ENCODE data around the gene BHLHA9.

BHLHA9 gene

DNA sequence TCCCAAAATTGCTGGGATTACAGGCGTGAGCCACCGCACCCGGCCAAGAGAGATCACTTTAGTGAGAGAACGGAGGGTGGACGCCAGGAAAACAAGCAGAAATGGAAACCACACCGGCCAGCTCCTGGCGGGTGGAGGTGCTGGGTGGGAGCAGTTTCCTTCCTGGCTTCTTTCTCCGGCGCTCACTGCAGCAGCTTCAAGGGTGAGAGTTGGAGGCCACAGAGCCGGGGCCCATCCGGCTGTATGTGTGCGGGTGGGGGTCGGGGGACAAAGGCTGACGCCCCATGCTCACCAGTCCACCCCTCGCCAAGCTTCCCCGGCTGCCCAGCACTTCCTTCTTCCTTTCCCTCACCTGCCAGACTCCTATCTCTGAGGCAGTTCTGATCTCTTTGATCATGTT lies 13.5 kb upstream of the BHLHA9 start:
- DNase-seq = no peak

- DNase-seq = no peak
These were observed 10.0 kb upstream of the BHLHA9 start for GRCh38 chr17:1260086-1260769.

GRCh38 chr17:1260770-1261161 lies 9.5 kb upstream of the BHLHA9 start:
- DNase-seq = no peak

GRCh38 chr17:1264196-1264595 lies 6.0 kb upstream of the BHLHA9 start:
- no peak for DNase-seq

- peak; percentile 82 for DNase-seq
These were observed 2.7 kb upstream of the BHLHA9 start for GRCh38 chr17:1267471-1267943.

GRCh38 chr17:1271030-1271423 lies 783 bp downstream of the BHLHA9 start:
- DNase-seq = no peak

GRCh38 chr17:1271441-1271840 lies 1.2 kb downstream of the BHLHA9 start:
- DNase-seq = no peak

GRCh38 chr17:1272701-1273100 lies 2.5 kb downstream of the BHLHA9 start:
- DNase-seq = no peak

- no peak for DNase-seq
These were observed 3.4 kb downstream of the BHLHA9 start for GRCh38 chr17:1273492-1274244.

DNA sequence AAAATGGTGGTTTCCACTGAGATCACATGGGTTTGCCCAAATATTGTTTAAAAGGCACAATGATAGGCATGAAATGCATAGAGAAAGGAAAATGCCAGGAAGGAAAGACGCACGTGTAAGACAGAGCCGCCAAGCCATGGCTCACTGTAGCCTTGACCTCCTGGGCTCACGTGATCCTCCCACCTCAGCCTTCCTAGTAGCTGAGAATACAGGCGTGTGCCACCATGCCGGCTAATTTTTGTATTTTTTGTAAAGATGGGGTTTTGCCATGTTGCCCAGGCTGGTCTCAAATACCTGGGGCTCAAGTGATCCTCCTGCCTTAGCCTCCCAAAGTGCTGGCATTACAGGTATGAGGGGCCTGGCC lies 4.0 kb downstream of the BHLHA9 start:
- no peak for DNase-seq

GRCh38 chr17:1275205-1275961 lies 5.1 kb downstream of the BHLHA9 start:
- no peak for DNase-seq

DNA sequence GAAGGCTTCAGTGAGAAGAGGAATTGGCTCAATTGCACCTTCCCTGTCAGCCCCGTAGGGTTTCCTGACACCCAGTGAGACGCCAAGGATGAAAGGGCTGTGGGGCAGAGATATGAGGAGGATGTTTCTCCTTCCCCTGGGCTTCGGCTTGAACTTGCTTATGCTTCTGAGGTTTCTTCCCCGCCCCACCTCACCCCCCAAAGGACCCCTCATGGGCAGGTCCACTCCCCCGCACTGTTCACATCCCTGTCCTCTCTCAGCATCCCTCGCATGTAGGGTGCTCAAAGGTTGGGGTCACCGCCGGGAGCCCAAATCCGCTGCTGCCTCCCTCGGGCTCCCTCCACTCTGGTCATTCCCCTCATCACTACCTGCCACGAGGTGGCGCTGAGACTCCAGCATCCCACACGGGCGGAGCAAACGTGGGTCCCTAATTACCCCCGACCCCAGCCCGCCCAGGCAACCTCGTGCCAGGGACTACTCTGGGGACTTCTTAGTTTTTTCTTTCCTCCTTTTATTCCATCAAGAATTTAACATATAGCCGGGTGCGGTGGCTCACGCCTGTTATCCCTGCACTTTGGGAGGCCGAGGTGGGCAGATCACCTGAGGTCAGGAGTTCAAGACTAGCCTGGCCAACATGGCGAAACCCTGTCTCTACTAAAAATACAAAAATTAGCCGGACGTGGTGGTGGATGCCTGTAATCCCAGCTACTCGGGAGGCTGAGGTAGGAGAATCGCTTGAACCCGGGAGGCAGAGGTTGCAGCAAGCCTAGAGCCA lies 5.9 kb downstream of the BHLHA9 start:
- DNase-seq = peak; percentile 75

GRCh38 chr17:1280652-1281051 lies 10.4 kb downstream of the BHLHA9 start:
- no peak for DNase-seq

DNA sequence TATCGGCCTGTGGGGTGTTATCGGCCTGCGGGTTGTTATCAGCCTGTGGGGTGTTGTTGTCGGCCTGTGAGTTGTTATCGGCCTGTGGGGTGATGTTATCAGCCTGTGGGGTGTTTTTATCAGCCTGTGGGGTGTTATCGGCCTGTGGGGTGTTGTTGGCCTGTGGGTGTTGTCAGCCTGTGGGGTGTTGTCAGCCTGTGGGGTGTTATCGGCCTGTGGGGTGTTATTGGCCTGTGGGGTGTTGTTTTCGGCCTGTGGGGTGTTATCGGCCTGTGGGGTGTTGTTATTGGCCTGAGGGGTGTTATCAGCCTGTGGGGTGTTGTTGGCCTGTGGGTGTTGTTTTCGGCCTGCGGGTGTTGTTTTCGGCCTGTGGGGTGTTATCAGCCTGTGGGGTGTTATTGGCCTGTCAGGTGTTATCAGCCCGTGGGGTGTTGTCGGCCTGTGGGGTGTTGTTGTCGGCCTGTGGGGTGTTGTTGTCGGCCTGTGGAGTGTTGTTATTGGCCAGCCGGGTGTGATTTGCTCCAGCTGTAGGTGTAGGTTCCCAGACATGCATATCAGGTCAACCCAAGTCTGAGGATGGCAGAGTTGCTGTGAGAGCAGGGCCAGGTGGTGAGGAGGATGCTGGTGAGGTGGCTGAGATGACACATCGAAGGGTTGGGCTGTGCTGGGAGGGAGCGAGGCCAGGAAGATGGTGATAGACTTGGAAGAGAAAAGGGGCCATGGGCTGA lies 16.3 kb downstream of the BHLHA9 start:
- no peak for DNase-seq

GRCh38 chr17:1289695-1290094 lies 19.5 kb downstream of the BHLHA9 start:
- DNase-seq = no peak

DNA sequence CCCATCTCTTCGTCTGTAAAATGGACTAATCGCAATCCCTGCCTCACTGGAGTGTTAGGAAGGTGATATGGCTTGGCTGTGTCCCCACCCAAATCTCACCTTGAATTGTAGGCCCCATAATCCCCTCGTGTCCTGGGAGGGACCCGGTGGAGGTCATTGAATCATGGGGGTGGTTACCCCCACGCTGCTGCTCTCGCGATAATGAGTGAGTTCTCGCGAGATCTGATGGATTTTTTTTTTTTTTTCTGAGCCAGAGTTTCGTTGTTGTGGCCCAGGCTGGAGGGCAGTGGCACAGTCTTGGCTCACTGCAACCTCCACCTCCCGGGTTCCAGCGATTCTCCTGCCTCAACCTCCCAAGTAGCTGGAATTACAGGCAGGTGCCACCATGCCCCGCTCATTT lies 20.4 kb downstream of the BHLHA9 start:
- DNase-seq = no peak

DNA sequence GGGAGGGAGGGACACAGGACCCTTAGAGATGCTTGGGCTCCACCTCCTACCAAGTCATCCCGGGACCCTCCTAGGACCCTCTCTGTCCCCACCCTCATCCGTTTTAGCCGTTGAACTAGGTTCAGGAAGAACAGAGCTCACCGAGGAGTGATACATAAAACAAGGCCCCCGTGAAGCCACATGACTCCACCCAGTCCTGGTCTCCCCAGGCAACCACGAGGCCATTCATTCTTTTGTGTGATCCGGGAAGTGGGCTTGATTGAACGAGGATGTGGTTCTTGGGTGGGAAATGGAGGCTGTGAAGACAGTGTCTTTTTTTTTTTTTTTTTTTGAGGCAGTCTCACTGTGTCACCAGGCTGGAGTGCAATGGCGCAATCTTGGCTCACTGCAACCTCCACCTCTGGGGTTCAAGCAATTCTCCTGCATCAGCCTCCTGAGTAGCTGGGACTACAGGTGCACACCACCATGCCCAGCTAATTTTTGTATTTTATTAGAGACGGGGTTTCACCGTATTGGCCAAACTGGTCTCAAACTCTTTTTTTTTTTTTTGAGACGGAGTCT lies 24.0 kb downstream of the BHLHA9 start:
- no peak for DNase-seq

DNA sequence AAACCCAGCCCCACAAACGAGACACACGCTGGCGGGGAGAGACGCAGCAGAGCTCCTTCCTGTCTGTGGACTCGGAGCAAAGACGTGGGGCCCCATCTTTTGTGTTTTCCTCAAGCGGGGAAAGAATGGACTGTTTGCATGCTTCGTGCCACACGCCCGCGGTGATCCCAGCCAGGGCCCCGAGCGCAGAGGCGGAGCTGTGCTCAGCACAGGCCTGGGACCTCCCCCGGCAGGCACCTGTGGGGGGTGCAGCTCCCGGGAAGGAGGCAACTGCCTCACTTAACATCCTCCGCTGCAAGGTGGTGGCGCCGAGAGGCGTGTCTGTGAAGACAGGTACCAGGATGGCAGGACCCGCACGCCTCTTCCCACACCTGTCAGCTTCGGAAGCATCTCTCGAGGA lies 28.4 kb downstream of the BHLHA9 start:
- no peak for DNase-seq

DNA sequence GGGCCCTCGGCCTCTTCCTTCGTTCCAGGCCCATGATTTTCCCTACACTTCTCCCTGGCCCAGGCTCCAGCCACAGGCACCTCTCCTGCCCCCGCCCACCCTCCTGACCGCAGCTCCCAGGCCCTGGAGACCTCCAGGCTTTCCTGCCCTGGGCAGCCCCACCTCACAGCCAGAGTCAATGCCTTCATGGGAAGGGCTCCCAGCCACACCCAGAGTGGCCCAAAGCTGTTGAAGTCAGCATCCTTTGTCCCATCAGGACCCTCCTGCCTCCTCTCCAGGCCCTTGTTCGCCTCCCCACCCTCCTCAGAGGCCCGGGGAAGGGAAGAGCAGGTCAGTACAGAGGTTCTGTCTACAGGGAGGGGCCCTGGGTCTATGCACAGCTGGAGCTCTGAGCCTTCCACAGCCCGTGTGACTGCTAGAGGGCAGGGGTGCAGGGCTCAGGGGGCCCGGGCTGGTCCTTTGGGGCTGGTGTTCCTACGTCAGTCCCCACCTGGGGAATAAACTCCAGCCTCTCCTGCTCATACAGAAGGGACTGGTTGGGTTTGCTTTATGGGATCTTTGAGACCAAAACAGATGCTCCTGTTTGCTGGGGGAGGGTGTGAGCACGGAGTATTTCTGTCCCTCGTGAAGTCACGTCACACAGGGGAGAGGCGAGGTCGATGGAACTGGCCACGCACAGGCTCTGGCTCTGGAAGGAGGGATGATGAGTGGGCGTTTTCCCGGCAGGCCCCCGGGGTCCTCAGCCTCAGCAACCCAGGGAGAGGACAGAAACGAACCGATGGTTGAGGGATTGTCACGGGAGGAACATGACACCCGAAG lies 29.5 kb downstream of the BHLHA9 start:
- DNase-seq = no peak

DNA sequence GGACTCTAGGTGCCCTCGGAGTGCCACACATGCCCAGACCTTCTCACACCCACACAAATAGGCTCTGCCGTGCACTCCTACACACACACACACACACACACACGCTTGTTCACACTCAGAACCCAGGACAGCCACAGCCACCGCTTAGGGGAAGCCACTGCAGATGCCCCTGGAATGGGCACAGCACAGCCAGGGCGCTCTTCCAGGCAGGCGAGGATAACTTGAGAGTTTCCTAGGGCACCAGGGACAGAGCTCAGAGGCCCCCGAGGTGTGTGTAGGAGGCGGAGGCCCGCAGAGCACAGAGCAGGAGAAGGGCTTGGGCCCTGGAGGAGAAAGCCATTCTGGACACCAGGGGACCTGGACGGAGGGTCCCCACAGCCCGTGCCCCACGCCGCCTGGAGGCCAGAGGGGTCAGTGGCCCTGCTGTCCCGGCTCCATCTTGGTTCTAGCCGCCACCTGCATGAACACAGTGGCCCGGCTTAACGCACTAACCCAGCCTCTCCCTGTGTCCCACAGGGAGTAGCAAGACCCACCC lies 30.2 kb downstream of the BHLHA9 start:
- DNase-seq = no peak

GRCh38 chr17:1301546-1301945 lies 31.3 kb downstream of the BHLHA9 start:
- DNase-seq = no peak
